ENCODE measurements around the gene BRD4. TPM values are rescaled to one million over a fixed set of nuclear protein-coding genes. Genes with fewer than 3 reads are reported as not detected.

The BRD4 gene
- total RNA-seq, 6 donors from 2014 or later: 41.9 to 117 (median 79.3) TPM

DNA sequence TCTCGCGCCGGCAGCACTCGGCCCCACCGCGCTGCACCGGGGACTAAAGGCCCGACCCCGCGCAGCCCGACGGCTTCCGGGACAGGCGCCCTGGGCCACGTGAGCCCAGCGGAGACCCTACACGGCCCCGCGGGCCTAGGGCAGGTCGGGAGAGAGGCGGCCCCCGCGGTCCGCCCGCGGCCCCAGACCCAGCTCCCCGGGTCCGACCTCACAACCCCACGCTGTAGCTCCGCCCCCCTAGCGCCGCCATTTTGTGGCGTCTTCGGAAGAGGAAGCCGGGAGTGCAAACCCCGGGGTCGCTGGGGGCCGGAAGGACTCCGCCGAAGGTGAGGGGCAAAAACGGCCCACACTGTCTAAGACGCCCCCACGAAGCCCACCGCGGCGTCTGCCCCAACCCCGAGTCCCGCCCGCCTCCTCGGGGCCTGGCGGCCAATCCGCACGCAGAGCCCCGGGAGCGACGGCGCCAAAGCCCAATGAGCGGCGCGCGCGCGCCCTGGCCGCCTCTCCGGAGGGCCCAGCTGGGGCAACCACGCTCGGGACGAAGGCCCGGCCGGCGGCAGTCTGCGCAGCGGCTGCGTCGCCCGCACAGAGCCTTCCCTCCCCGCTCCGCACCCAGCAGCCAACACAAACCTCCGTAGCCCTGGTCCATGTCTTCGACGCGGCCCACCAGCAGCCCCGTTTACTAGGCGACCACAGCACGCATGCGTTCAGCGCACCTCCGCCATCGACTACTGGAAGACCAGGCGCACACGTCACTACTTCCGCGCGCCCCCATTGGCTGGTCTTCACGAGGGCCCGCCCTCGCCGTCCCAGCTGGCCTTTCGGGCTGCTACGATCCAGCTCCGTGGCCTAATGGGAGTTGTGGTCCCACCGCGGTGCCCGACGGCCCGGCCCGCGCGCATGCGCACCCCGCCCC, 47.0 kb upstream of the BRD4 start, which contains the start of gene AKAP8:
AKAP8 (minus strand) TSS at position 705 of the 916 bp plus-strand sequence; CDS start at position 649, 56 bp downstream.
- Histone ChIP-seq H3K36me3 (peaks cover 0 to under 1% (median 0%) of the 10 kb centered on the region in 4 donors), H3K27me3 (no peaks in the 10 kb centered on the region), H3K9me3 (no peaks in the 10 kb centered on the region), H3K4me3 (peak within 1 kb of the TSS; percentile 77 to 99 (median 94)), H3K4me1 (peaks cover 36 to 43% (median 39%) of the 10 kb centered on the region in 4 donors), H3K27ac (peak within 1 kb of the TSS; percentile 96 to 99 (median 98))
- peak; percentile 98 for ATAC-seq (ENCODE audit: low FRiP score in 2 of 2)
- peak; percentile 85 to 97 for TF ChIP-seq POLR2AphosphoS5 (IDR thresholded peaks at IDR 0.05)
- peak in 3 of 4 donors; percentile 46 to 89 (median 84) for TF ChIP-seq POLR2A (IDR thresholded peaks at IDR 0.05)
- TF ChIP-seq EP300 (IDR thresholded peaks at IDR 0.05): peak in 1 of 4 donors; percentile 18
- TF ChIP-seq CTCF (IDR thresholded peaks at IDR 0.05): peak in 3 of 6 experiments; percentile 11 to 22 (median 16)
- DNase-seq: peak; percentile 99
- WGBS, 2 donors: 0 to 1% methylated on average over 9 to 24 of the region's 111 CpGs

DNA sequence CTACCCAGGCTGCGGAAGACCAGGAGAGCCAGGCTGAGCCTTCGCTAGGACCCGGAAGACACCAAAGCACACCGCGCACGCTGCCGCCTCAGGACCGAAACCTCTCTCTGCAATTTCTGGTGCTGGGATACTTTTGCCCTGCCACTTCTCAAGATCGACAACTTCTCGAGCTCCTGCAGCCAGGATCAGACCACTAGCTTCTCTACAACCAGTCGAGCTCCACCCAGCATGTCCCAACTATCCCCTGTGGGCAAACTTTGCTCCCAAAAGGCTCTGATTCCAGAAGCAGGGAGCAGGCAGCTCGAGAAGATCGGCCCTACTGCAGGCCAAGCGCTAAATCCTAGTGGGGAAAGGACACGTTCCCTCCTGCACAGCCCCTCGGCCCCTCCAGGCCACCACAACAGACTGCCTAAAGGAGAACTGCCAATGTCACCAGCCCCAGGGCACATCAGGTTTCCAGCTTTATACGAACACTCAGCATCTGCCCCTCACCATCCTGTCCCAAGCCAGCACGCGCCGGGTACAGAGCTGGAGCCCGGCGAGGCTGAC, 46.3 kb upstream of the BRD4 start:
- no peaks in the 10 kb centered on the region for H3K9me3 ChIP-seq
- peak overlapping the region; percentile 96 to 99 (median 98) for H3K27ac ChIP-seq
- peaks cover 42 to 47% (median 44%) of the 10 kb centered on the region in 4 donors for H3K4me1 ChIP-seq
- TF ChIP-seq POLR2A (IDR thresholded peaks at IDR 0.05): no peak
- no peak for TF ChIP-seq POLR2AphosphoS5 (IDR thresholded peaks at IDR 0.05)
- no peak for TF ChIP-seq CTCF (IDR thresholded peaks at IDR 0.05)
- no peak for TF ChIP-seq EP300 (IDR thresholded peaks at IDR 0.05)
- H3K4me3 ChIP-seq: peak overlapping the region; percentile 77 to 99 (median 94)
- no peaks in the 10 kb centered on the region for H3K27me3 ChIP-seq
- 0% methylated on average over 18 to 22 of the region's 22 CpGs for WGBS, 2 donors
- peaks cover 0 to 7% (median 3%) of the 10 kb centered on the region in 4 donors for H3K36me3 ChIP-seq
- ATAC-seq (ENCODE audit: low FRiP score in 2 of 2) (peak; percentile 32 to 42), DNase-seq (peak in 1 of 2 donors; percentile 69)

DNA sequence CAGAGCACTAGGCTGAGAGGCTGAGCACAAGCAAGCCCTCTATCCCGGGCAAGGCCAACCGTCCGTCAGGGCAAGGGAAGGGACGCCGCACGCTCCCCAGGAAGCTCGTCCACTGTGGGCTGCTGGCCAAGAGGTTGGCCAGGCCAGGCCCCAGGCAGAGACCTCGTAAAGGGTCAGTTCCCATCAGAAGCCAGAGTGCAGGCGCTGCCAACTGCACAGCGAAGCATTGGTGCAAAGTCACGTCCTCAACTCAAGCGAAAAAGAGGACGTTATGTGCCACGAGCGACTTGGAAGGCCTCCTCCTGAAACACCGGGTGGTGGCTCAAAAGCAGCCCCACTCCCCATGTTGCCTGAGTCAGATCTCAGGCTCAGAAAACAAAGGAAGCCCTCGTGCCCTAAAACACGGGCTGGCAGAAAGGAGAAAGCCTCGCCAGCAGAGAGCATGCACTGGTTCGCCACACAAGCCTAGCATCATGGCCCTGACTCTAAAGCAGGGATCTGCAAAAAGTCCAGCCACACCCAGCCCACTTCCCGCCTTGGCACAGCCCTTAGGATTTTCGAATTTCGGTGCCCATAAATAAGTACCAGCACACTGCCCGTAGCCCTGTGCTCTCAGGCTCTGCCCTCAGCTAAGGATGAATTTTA, 42.6 kb upstream of the BRD4 start:
- peak overlapping the region; percentile 20 to 53 (median 44) for H3K27ac ChIP-seq
- no peak overlapping the region for H3K4me3 ChIP-seq
- H3K9me3 ChIP-seq: no peaks in the 10 kb centered on the region
- peaks cover 16 to 44% (median 38%) of the 10 kb centered on the region in 4 donors for H3K36me3 ChIP-seq
- peaks cover 35 to 39% (median 37%) of the 10 kb centered on the region in 4 donors for H3K4me1 ChIP-seq
- TF ChIP-seq POLR2AphosphoS5 (IDR thresholded peaks at IDR 0.05) (no peak), EP300 (IDR thresholded peaks at IDR 0.05) (peak in 1 of 4 donors; percentile 5)
- DNase-seq (peak in 1 of 2 donors; percentile 66), ATAC-seq (ENCODE audit: low FRiP score in 2 of 2) (no peak)
- H3K27me3 ChIP-seq: no peaks in the 10 kb centered on the region
- WGBS, 2 donors: 64 to 70% methylated on average over 23 to 24 of the region's 24 CpGs

GRCh38 chr19:15374105-15374651, 41.8 kb upstream of the BRD4 start:
- Histone ChIP-seq H3K36me3 (peaks cover 22 to 52% (median 45%) of the 10 kb centered on the region in 4 donors), H3K27me3 (no peaks in the 10 kb centered on the region), H3K4me1 (peaks cover 35 to 39% (median 37%) of the 10 kb centered on the region in 4 donors), H3K27ac (peak overlapping the region; percentile 20 to 53 (median 44)), H3K9me3 (no peaks in the 10 kb centered on the region), H3K4me3 (no peak overlapping the region)
- WGBS, 2 donors: 40 to 88% methylated on average over 1 to 15 of the region's 21 CpGs
- no peak for DNase-seq
- TF ChIP-seq EP300 (IDR thresholded peaks at IDR 0.05) (no peak), CTCF (IDR thresholded peaks at IDR 0.05) (no peak), POLR2A (IDR thresholded peaks at IDR 0.05) (no peak), POLR2AphosphoS5 (IDR thresholded peaks at IDR 0.05) (no peak)
- no peak for ATAC-seq (ENCODE audit: low FRiP score in 2 of 2)

Data from upper lobe of left lung (tissue), 6 donors.